ENCODE measurements around the gene CAND1. TPM values are rescaled to one million over a fixed set of nuclear protein-coding genes. Genes with fewer than 3 reads are reported as not detected.

The CAND1 gene
- total RNA-seq, 2 donors from 2014 or later, result 134 to 155 TPM

DNA sequence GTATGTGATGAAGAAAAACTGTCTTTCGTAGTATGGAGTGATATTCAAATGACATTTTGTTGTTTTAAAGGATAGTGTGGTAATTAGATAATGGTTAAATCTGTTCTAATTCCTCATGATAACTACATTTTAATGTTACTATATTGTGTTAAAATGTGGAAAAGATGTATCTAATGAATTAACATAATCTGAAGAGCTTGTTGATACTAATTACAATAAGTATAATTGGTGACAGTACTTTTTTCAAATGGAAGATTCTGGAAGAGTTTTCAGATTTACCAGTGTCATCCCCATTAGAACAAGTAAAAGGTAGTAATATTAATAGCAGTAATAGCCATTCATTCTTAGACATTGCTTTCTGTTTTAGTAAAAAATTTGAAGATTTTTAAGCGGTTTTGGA lies 37.6 kb downstream of the CAND1 start:
- Histone ChIP-seq H3K9ac (ENCODE audit: low read depth in 2 of 2, low read length in 2 of 2) (no peak overlapping the region), H3K4me3 (no peak overlapping the region), H3K4me1 (no peaks in the 10 kb centered on the region), H3K9me3 (no peaks in the 10 kb centered on the region), H3K36me3 (peaks cover 4% of the 10 kb centered on the region), H3K27ac (no peak overlapping the region), H3K27me3 (no peaks in the 10 kb centered on the region)
- no peak for DNase-seq
- TF ChIP-seq, protein P1, sequence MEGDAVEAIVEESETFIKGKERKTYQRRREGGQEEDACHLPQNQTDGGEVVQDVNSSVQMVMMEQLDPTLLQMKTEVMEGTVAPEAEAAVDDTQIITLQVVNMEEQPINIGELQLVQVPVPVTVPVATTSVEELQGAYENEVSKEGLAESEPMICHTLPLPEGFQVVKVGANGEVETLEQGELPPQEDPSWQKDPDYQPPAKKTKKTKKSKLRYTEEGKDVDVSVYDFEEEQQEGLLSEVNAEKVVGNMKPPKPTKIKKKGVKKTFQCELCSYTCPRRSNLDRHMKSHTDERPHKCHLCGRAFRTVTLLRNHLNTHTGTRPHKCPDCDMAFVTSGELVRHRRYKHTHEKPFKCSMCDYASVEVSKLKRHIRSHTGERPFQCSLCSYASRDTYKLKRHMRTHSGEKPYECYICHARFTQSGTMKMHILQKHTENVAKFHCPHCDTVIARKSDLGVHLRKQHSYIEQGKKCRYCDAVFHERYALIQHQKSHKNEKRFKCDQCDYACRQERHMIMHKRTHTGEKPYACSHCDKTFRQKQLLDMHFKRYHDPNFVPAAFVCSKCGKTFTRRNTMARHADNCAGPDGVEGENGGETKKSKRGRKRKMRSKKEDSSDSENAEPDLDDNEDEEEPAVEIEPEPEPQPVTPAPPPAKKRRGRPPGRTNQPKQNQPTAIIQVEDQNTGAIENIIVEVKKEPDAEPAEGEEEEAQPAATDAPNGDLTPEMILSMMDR (IDR thresholded peaks at IDR 0.05), result no peak
- intact Hi-C loops (cut with DNase I), result no loop called here

- Histone ChIP-seq H3K36me3 (no peaks in the 10 kb centered on the region), H3K4me3 (no peak overlapping the region), H3K27me3 (no peaks in the 10 kb centered on the region), H3K27ac (no peak overlapping the region), H3K4me1 (no peaks in the 10 kb centered on the region), H3K9me3 (no peaks in the 10 kb centered on the region), H3K9ac (ENCODE audit: low read depth in 2 of 2, low read length in 2 of 2) (no peak overlapping the region)
- intact Hi-C loops (cut with DNase I), result no loop called here
- TF ChIP-seq, protein P1 (IDR thresholded peaks at IDR 0.05), result no peak
- DNase-seq, result no peak
Measured at GRCh38 chr12:67315661-67316060, 46.5 kb downstream of the CAND1 start.

DNA sequence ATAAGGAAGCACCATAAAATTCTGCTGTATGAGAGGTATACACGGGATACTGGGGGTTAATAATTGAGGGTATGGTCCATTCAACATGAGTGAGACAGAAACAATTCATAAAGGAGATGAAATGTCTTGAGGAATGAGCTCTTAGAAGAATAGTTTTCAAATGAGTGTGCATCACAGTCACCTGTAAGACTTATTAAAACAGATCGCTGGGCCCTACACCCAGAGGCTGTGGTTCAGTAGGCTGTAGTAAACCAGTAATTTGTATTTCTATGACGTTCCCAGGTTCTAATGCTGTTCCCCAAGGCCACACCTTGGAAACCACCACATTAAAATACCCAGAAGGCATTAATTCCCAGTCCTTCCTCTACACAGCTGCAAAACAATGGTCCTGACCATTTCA lies 49.6 kb downstream of the CAND1 start:
- Histone ChIP-seq H3K4me1 (no peaks in the 10 kb centered on the region), H3K4me3 (no peak overlapping the region), H3K9me3 (no peaks in the 10 kb centered on the region), H3K27ac (no peak overlapping the region), H3K9ac (ENCODE audit: low read depth in 2 of 2, low read length in 2 of 2) (no peak overlapping the region), H3K27me3 (no peaks in the 10 kb centered on the region), H3K36me3 (no peaks in the 10 kb centered on the region)
- intact Hi-C loops (cut with DNase I), result no loop called here
- TF ChIP-seq, protein P1 (IDR thresholded peaks at IDR 0.05), result no peak
- no peak for DNase-seq

DNA sequence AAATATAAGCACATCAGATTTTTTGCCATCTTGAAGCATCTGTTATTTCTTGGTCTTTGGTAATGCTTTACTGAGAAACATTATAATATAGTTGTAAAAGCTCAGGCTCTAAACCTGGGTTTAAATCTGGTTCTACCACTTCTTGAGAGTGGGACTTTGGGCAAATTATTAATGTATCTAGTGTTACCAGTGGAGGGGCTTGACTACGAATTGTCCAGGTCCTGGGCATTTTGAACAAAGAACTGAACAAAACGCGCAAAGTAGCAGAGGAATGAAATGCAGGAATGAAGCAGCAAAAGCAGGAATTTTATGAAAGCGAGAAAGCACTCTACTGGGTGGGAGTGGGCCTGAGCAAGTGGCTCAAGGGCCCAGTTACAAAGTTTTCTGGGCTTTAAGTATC lies 50.8 kb downstream of the CAND1 start:
- intact Hi-C loops (cut with DNase I), result no loop called here
- no peaks in the 10 kb centered on the region for H3K4me1 ChIP-seq
- DNase-seq, result no peak
- H3K9ac ChIP-seq (ENCODE audit: low read depth in 2 of 2, low read length in 2 of 2), result no peak overlapping the region
- H3K36me3 ChIP-seq, result no peaks in the 10 kb centered on the region
- H3K9me3 ChIP-seq, result no peaks in the 10 kb centered on the region
- no peak overlapping the region for H3K27ac ChIP-seq
- TF ChIP-seq, protein P1 (IDR thresholded peaks at IDR 0.05), result no peak
- no peak overlapping the region for H3K4me3 ChIP-seq
- H3K27me3 ChIP-seq, result no peaks in the 10 kb centered on the region

DNA sequence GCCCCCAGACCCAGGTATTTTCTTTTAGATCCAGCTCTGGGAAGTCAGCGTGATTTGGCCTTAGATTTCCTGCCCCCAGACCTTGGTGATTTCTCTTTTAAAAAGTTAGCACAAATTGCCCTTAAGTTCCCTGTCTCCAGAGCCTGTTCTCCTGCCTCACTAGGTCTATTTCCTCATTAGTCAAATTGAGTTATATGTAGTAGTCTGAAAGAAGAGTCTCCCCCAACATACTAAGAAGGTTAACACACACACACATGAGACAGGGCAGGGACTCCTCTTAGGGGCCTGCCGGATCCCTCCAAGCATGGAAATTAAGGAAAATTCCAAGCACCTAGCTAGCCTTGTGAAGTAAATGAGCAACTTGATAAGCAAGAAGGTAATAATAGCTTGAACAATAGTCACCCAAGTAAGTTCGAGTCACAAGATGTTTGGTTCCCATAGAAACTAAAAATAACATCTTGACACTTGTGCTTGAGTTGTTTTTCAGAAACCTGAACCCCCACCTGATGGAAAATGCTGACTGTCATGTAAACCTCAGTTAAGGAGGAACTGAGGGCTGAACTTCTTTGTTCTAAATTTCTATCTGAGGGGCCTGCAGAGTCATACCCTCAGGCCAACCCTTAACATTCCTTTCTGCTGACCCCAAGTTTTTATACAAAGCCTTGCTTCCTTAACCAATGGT lies 51.6 kb downstream of the CAND1 start:
- intact Hi-C loops (cut with DNase I), result no loop called here

More for the DNA sequence above, 51.6 kb downstream of the CAND1 start:
- Histone ChIP-seq H3K27ac (no peak overlapping the region), H3K36me3 (no peaks in the 10 kb centered on the region), H3K4me3 (no peak overlapping the region), H3K9me3 (no peaks in the 10 kb centered on the region), H3K4me1 (no peaks in the 10 kb centered on the region), H3K27me3 (no peaks in the 10 kb centered on the region), H3K9ac (ENCODE audit: low read depth in 2 of 2, low read length in 2 of 2) (no peak overlapping the region)
- DNase-seq, result no peak
- TF ChIP-seq, protein P1 (IDR thresholded peaks at IDR 0.05), result no peak
